HG03378 (cell line): Measurements from ENCODE around the gene SEC23A.
"Not testable (repeated sequence)": the region's sequence is repeated elsewhere in the genome, so short reads cannot be mapped to it uniquely, and the experiment has no call there.

Experiments
- ATAC-seq: cut with Tn5 transposase; IDR thresholded peaks from one replicate; pipeline ENCODE4 v1.9.1; 2021; ENCODE audit warnings: mild to moderate bottlenecking, moderate library complexity; ENCODE audit not compliant: unreplicated experiment

The SEC23A gene

GRCh38 chr14:39034481-39035296 lies 68.3 kb downstream of the SEC23A start:
- ATAC-seq: no peak

- no peak for ATAC-seq
Observed at GRCh38 chr14:39033371-39033770, 69.7 kb downstream of the SEC23A start.

GRCh38 chr14:39030209-39030608 lies 72.8 kb downstream of the SEC23A start:
- no peak for ATAC-seq

GRCh38 chr14:39029789-39030188 lies 73.2 kb downstream of the SEC23A start:
- ATAC-seq: no peak

GRCh38 chr14:39028620-39029019 lies 74.4 kb downstream of the SEC23A start:
- ATAC-seq: no peak

GRCh38 chr14:39025810-39026627 lies 77.0 kb downstream of the SEC23A start:
- ATAC-seq: no peak

GRCh38 chr14:39025250-39025809 lies 77.7 kb downstream of the SEC23A start:
- ATAC-seq: no peak

GRCh38 chr14:39023939-39024871 lies 78.8 kb downstream of the SEC23A start:
- ATAC-seq: no peak

GRCh38 chr14:39017096-39018016 lies 85.7 kb downstream of the SEC23A start:
- ATAC-seq: not testable (repeated sequence)

- no peak for ATAC-seq
Observed at GRCh38 chr14:39016733-39017095, 86.3 kb downstream of the SEC23A start.

- ATAC-seq: no peak
Observed at GRCh38 chr14:39015964-39016577, 87.0 kb downstream of the SEC23A start.

GRCh38 chr14:39015360-39015961 lies 87.6 kb downstream of the SEC23A start:
- peak; percentile 93 for ATAC-seq

GRCh38 chr14:39014460-39014859 lies 88.6 kb downstream of the SEC23A start:
- no peak for ATAC-seq

GRCh38 chr14:39008965-39009364 lies 94.1 kb downstream of the SEC23A start:
- ATAC-seq: not testable (repeated sequence)

- ATAC-seq: no peak
Observed at GRCh38 chr14:39006721-39007410, 96.2 kb downstream of the SEC23A start.

- ATAC-seq: no peak
Observed at GRCh38 chr14:39005044-39005880, 97.8 kb downstream of the SEC23A start.

GRCh38 chr14:38999949-39000348 lies 103.1 kb downstream of the SEC23A start:
- no peak for ATAC-seq
